Upper lobe of right lung (tissue), 1 donor: Measurements from ENCODE around the gene KIF6. TPM values are rescaled to one million over a fixed set of nuclear protein-coding genes. Genes with fewer than 3 reads are reported as not detected.

Experiments used
- ATAC-seq: fragments of 200-7000 bp; cut with Tn5 transposase; one replicate; pipeline ENCODE4 v1.9.1; 2020; ENCODE audit warnings: mild to moderate bottlenecking, moderate library complexity
- DNase-seq: peaks from one replicate; pipeline ENCODE4 v3.0.0-alpha.2; 2020
- H3K27ac ChIP-seq: fragments of 200-600 bp; one replicate; pipeline ENCODE4 v1.8.0; 2022
- H3K27me3 ChIP-seq: fragments of 200-600 bp; one replicate; pipeline ENCODE4 v1.8.0; 2022; ENCODE audit warnings: mild to moderate bottlenecking
- H3K36me3 ChIP-seq: fragments of 200-600 bp; one replicate; pipeline ENCODE4 v1.8.0; 2022
- H3K4me1 ChIP-seq: fragments of 200-600 bp; one replicate; pipeline ENCODE4 v1.8.0; 2022
- H3K4me3 ChIP-seq: fragments of 200-600 bp; one replicate; pipeline ENCODE4 v1.8.0; 2022; ENCODE audit warnings: mild to moderate bottlenecking
- H3K9me3 ChIP-seq: fragments of 200-600 bp; one replicate; pipeline ENCODE4 v1.8.0; 2022
- CTCF ChIP-seq: fragments of 200-600 bp; IDR thresholded peaks from one replicate; pipeline ENCODE4 v1.8.0; 2022; ENCODE audit warnings: antibody characterized with exemption
- intact Hi-C: fragments of 100-400 bp; cut with DNase I; formaldehyde crosslinking; loops from one replicate; pipeline ENCODE4 v1.11.0; 2022
- total RNA-seq: library from RNA; stranded (reverse); fragmentation: NEBNext Ultra II Directional; extraction: Animal tissue kit (Norgen Biotek cat#: 25700); gene quantifications from one replicate; pipeline ENCODE4 v1.2.1, GENCODE V29; 2021
- donor health status: DM: no; HTN: yes; CAD: no; lungs with severe emphysema.

KIF6 gene
- total RNA-seq, 1 donor from 2014 or later = 0.49 TPM

DNA sequence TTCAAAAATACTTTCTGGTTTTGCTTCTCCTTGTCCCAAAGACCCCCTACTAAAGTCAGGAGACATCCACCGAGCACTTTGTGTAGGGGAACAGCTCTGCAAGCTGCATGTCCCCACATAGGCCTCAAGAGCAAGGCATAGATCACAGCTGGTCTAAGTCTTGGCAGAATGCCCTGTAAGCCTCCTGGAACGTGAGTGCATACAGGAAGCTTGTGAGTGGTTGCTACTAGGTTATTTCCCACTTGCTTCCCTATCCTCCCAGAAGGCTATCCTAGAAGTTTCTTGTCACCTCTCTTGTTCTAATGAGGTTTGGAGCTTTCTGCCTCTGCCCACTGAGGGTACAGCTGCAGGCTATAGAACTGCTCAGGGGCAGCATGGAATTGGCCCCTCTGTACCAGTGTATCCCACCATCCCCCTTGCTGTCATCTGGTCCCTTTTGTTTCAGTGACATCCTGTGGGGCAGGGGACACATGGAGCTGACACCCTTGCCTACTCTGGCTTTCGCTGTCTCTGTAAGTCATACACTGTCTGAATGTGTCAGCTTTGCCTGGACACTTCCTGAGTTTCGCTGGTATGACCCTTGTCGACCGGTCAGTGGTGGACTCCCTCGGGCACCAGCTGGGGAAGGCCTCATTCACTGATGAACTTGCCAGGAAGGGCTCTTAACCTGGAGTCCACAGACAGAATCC is 367.1 kb downstream of the KIF6 start:
- no peaks in the 10 kb centered on the region for H3K36me3 ChIP-seq
- no peak overlapping the region for H3K4me3 ChIP-seq
- intact Hi-C loops = no loop called here
- no peak for TF ChIP-seq CTCF
- H3K27me3 ChIP-seq = no peaks in the 10 kb centered on the region
- DNase-seq (no peak), ATAC-seq (peak; percentile 43)
- peaks cover 6% of the 10 kb centered on the region for H3K4me1 ChIP-seq
- no peak overlapping the region for H3K27ac ChIP-seq
- H3K9me3 ChIP-seq = no peaks in the 10 kb centered on the region

DNA sequence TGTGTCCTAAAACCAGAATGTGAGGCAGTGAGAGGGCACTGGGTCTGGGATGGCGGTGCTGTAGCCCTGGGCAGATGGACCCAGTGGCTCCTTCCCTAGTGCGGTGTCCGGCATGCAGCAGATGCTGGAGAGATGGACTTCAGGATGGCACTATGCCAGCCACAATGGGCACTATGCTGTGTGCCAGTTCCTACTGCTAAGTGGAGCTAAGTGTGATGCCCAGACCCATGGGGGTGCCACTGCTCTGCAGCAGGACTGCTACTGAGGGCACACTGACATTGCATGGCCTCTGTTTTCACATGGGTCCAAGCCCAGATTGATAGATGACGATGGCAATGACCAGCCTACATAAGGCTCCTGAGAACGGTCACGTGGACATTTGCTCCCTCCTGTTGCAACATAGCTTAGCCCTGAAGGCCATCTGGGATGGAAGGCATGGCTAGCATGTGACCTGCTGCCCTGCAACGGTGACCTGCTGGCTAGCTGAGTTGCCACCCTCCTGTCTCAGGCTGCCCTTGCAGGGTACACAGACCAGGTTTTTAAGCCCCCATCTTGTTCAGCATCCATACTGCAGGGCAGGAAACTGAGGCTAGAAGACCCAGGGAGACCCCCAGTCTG is 371.4 kb downstream of the KIF6 start:
- no peaks in the 10 kb centered on the region for H3K27me3 ChIP-seq
- no peak for DNase-seq

GRCh38 chr6:39350723-39351505 is 374.3 kb downstream of the KIF6 start:
- H3K4me1 ChIP-seq = no peaks in the 10 kb centered on the region
- TF ChIP-seq CTCF = no peak
- no peak overlapping the region for H3K4me3 ChIP-seq
- intact Hi-C loops = no loop called here
- no peaks in the 10 kb centered on the region for H3K27me3 ChIP-seq
- no peaks in the 10 kb centered on the region for H3K9me3 ChIP-seq
- ATAC-seq = peak; percentile 41
- peak; percentile 54 for DNase-seq
- H3K36me3 ChIP-seq = no peaks in the 10 kb centered on the region
- H3K27ac ChIP-seq = no peak overlapping the region

More for the DNA sequence above, 371.4 kb downstream of the KIF6 start:
- intact Hi-C loops = no loop called here
- Histone ChIP-seq H3K36me3 (no peaks in the 10 kb centered on the region), H3K9me3 (no peaks in the 10 kb centered on the region), H3K4me3 (no peak overlapping the region), H3K27ac (no peak overlapping the region), H3K4me1 (peaks cover 6% of the 10 kb centered on the region)
- TF ChIP-seq CTCF = no peak
- ATAC-seq = no peak

GRCh38 chr6:39348740-39349139 is 376.5 kb downstream of the KIF6 start:
- Histone ChIP-seq H3K4me3 (no peak overlapping the region), H3K9me3 (no peaks in the 10 kb centered on the region), H3K27ac (no peak overlapping the region), H3K36me3 (no peaks in the 10 kb centered on the region), H3K4me1 (no peaks in the 10 kb centered on the region), H3K27me3 (no peaks in the 10 kb centered on the region)
- intact Hi-C loops = no loop called here
- no peak for TF ChIP-seq CTCF
- ATAC-seq (no peak), DNase-seq (no peak)

DNA sequence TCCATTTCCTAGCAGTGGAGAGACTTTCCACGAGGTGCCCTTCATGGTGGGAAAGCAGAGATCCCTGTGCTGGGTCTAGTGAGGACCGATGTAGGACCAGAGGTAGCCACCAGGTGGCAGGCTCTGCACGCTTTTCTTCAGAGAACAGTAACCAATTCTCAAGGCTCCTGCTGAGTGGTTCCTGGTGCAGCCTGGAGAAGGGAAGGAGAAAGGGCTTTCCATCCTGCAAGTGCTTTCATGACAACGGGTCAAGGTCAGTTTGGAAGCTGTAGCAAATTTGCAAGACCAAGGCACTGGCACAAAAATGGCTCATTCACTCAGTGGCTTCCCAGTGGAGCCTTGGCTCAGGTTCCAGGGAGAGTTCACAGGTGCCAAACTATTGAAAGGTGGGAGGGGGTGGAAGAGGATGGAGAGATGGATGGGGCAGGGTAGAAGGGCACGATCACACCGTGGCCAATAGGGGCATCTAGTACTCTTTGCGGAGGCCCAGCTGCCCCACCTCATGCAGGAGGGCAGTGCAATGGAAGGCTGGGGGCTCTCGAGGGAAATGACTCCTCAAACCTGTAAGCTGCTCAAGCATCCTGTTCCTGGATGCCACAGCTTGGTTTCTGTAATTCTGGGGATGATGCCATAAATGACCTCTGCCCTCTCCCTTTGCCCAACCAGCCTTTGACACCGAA is 377.2 kb downstream of the KIF6 start:
- ATAC-seq (peak; percentile 85), DNase-seq (peak; percentile 81)
- intact Hi-C loops = no loop called here
- Histone ChIP-seq H3K27me3 (no peaks in the 10 kb centered on the region), H3K9me3 (no peaks in the 10 kb centered on the region), H3K27ac (no peak overlapping the region), H3K4me1 (peaks cover 6% of the 10 kb centered on the region), H3K4me3 (no peak overlapping the region), H3K36me3 (no peaks in the 10 kb centered on the region)
- TF ChIP-seq CTCF = peak; percentile 94
